Activated T-cell treated with anti-CD3 and anti-CD28 coated beads, Interleukin-2, amount 50 U/mL, for 24 hours (primary cell): ENCODE data around the gene CAPN1.
"Not testable (repeated sequence)": the region's sequence is repeated elsewhere in the genome, so short reads cannot be mapped to it uniquely, and the experiment has no call there.

Experiments used
- DNase-seq: peaks from one replicate; pipeline ENCODE4 v3.0.0-alpha.2; 2020
- H3K27ac Mint-ChIP-seq: 2 replicates; pipeline ENCODE4 v1.8.0; 2020; ENCODE audit warnings: mild to moderate bottlenecking, mixed read lengths
- H3K27me3 Mint-ChIP-seq: 2 replicates; pipeline ENCODE4 v1.8.0; 2020; ENCODE audit warnings: mixed read lengths
- H3K36me3 Mint-ChIP-seq: 2 replicates; pipeline ENCODE4 v1.8.0; 2020; ENCODE audit warnings: low read depth, mixed read lengths
- H3K4me1 Mint-ChIP-seq: 2 replicates; pipeline ENCODE4 v1.8.0; 2020; ENCODE audit warnings: low read depth, mixed read lengths
- H3K4me3 Mint-ChIP-seq: 2 replicates; pipeline ENCODE4 v1.8.0; 2020; ENCODE audit warnings: mild to moderate bottlenecking, moderate library complexity, mixed read lengths
- H3K9me3 Mint-ChIP-seq: 2 replicates; pipeline ENCODE4 v1.8.0; 2020; ENCODE audit warnings: mixed read lengths

CAPN1 gene

GRCh38 chr11:65236194-65237059 lies 54.7 kb downstream of the CAPN1 start:
- Mint-ChIP-seq H3K36me3 (no peaks in the 10 kb centered on the region), H3K4me3 (no peak overlapping the region), H3K27me3 (no peaks in the 10 kb centered on the region), H3K9me3 (no peaks in the 10 kb centered on the region), H3K4me1 (no peaks in the 10 kb centered on the region), H3K27ac (no peak overlapping the region)
- no peak for DNase-seq

- H3K4me1 Mint-ChIP-seq, H3K27ac Mint-ChIP-seq, H3K9me3 Mint-ChIP-seq: not testable (repeated sequence)
Measured at GRCh38 chr11:65238302-65238701, 56.6 kb downstream of the CAPN1 start.

GRCh38 chr11:65241134-65241533 lies 59.4 kb downstream of the CAPN1 start:
- no peak for DNase-seq
- Mint-ChIP-seq H3K4me1 (no peaks in the 10 kb centered on the region), H3K27ac (no peak overlapping the region), H3K4me3 (no peak overlapping the region), H3K9me3 (peaks cover 3% of the 10 kb centered on the region), H3K36me3 (no peaks in the 10 kb centered on the region), H3K27me3 (no peaks in the 10 kb centered on the region)

More at GRCh38 chr11:65238302-65238701, 56.6 kb downstream of the CAPN1 start:
- not testable (repeated sequence) for H3K36me3 Mint-ChIP-seq, H3K4me3 Mint-ChIP-seq, H3K27me3 Mint-ChIP-seq, DNase-seq

DNA sequence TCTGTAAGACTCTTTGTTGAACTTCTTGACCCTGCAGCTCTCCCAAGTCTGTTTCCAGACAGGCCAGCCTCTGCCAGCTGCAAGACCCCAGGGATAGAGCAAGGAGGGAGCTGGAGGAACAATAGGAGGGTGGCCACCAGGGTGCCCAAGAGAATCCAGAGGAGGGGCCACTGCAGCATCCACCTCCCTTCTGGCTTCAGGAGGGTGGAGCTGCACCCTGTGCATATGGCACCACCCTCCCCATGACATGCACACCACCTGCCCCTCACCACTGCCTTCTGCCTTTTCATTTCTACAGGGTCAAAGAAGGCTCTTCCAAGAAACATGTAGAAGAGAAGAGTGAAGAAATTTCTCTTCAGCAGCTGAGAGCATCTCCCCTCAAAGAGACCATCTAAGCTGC lies 60.0 kb downstream of the CAPN1 start:
- no peaks in the 10 kb centered on the region for H3K36me3 Mint-ChIP-seq
- DNase-seq, result no peak
- no peaks in the 10 kb centered on the region for H3K27me3 Mint-ChIP-seq
- H3K4me3 Mint-ChIP-seq, result no peak overlapping the region
- H3K4me1 Mint-ChIP-seq, result no peaks in the 10 kb centered on the region
- H3K9me3 Mint-ChIP-seq, result peaks cover 3% of the 10 kb centered on the region
- H3K27ac Mint-ChIP-seq, result no peak overlapping the region

GRCh38 chr11:65242389-65242788 lies 60.7 kb downstream of the CAPN1 start:
- Mint-ChIP-seq H3K9me3 (peaks cover 3% of the 10 kb centered on the region), H3K4me1 (no peaks in the 10 kb centered on the region), H3K36me3 (no peaks in the 10 kb centered on the region), H3K4me3 (no peak overlapping the region), H3K27me3 (no peaks in the 10 kb centered on the region), H3K27ac (no peak overlapping the region)
- DNase-seq, result no peak

GRCh38 chr11:65243797-65244196 lies 62.1 kb downstream of the CAPN1 start:
- Mint-ChIP-seq H3K27me3 (no peaks in the 10 kb centered on the region), H3K9me3 (peaks cover 3% of the 10 kb centered on the region), H3K36me3 (no peaks in the 10 kb centered on the region), H3K4me3 (no peak overlapping the region), H3K4me1 (no peaks in the 10 kb centered on the region), H3K27ac (no peak overlapping the region)
- no peak for DNase-seq

DNA sequence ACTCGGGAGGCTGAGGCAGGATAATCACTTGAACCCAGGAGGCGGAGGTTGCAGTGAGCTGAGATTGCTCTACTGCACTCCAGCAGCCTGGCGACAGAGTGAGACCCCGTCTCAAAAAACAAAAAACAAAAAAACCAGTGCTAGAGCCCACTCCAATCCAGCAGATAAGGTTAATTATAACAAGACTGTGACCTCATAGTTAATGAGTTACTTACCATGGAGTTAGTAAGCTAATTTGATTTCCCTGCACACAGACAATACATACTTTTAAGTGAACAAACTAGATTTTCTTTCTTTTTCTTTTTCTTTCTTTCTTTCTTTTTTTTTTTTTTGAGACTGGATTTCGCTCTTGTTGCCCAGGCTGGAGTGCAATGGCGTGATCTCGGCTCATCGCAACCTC lies 63.3 kb downstream of the CAPN1 start:
- H3K4me1 Mint-ChIP-seq, H3K27ac Mint-ChIP-seq, H3K4me3 Mint-ChIP-seq, DNase-seq, H3K9me3 Mint-ChIP-seq, H3K27me3 Mint-ChIP-seq, H3K36me3 Mint-ChIP-seq: not testable (repeated sequence)

DNA sequence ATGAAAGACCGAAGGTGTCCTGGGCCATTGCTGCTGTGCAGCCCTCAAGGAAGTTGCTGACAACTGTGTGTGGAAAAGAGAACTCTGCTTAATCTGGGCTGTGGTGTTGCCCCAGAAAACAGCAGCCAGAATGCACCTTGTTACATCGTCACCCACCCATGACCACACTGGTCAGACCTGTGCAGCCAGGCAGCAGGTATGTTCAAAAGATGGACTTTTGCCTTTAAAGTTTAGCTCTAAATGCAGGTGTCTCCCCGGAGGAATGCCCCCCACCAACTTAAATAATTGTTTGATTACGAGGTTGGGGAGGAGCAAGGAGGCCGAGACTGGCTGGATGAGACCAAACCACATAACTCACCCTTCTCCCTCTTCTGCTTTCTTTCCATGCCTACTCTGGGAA lies 64.8 kb downstream of the CAPN1 start:
- Mint-ChIP-seq H3K4me1 (no peaks in the 10 kb centered on the region), H3K36me3 (no peaks in the 10 kb centered on the region), H3K9me3 (peaks cover 3% of the 10 kb centered on the region), H3K4me3 (no peak overlapping the region), H3K27ac (no peak overlapping the region), H3K27me3 (no peaks in the 10 kb centered on the region)
- no peak for DNase-seq

DNA sequence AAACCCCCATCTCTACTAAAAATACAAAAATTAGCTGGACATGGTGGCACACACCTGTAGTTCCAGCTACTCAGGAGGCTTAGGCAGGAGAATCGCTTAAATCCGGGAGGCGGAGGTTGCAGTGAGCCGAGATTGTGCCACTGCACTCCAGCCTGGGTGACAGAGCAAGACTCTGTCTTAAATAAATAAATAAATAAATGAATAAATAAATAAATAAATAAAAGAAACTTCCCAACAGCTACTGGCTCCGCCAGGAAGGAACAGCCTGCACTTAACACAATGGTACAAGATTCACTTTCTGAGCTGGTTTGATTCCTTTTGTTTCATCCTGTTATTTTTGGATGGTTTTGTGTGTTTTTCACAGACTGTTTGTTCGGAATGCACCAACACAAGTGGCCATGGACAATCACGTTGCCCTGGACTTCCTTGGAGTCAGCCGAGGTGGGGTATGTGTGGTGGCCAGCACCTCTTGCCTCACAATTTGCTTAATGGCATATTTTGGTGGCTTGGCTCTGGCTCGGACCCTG lies 66.5 kb downstream of the CAPN1 start:
- H3K4me1 Mint-ChIP-seq, H3K27me3 Mint-ChIP-seq, DNase-seq, H3K4me3 Mint-ChIP-seq, H3K9me3 Mint-ChIP-seq, H3K36me3 Mint-ChIP-seq, H3K27ac Mint-ChIP-seq: not testable (repeated sequence)

GRCh38 chr11:65251476-65251875 lies 69.7 kb downstream of the CAPN1 start:
- Mint-ChIP-seq H3K9me3 (no peaks in the 10 kb centered on the region), H3K27ac (no peak overlapping the region), H3K36me3 (no peaks in the 10 kb centered on the region), H3K4me1 (peaks cover 2% of the 10 kb centered on the region), H3K4me3 (no peak overlapping the region), H3K27me3 (no peaks in the 10 kb centered on the region)
- no peak for DNase-seq

GRCh38 chr11:65254724-65255123 lies 73.0 kb downstream of the CAPN1 start:
- Mint-ChIP-seq H3K27ac (no peak overlapping the region), H3K36me3 (no peaks in the 10 kb centered on the region)

DNA sequence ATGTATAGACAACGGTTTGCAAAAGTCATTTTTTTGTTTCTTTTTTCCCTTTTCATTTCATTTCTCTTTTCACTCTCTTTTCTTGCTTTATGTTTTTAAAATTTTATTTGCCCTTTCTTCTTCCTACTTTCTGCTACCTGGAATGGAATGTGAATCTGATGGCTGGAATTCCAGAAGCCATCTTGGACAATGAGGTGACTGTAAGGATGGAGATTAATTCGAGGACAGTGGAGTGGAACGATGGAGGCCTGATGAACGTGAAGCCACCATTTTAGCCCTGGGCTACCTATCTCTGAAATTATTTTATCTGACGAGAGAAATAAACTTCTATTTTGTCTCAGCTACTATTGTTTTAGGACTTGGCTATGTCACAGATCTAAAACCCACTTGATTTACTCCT lies 77.3 kb downstream of the CAPN1 start:
- Mint-ChIP-seq H3K27me3 (no peaks in the 10 kb centered on the region), H3K4me1 (peaks cover 25% of the 10 kb centered on the region), H3K4me3 (no peak overlapping the region), H3K9me3 (no peaks in the 10 kb centered on the region), H3K27ac (no peak overlapping the region), H3K36me3 (peaks cover 23% of the 10 kb centered on the region)
- no peak for DNase-seq

More at GRCh38 chr11:65254724-65255123, 73.0 kb downstream of the CAPN1 start:
- Mint-ChIP-seq H3K27me3 (no peaks in the 10 kb centered on the region), H3K4me1 (peaks cover 5% of the 10 kb centered on the region), H3K4me3 (no peak overlapping the region), H3K9me3 (no peaks in the 10 kb centered on the region)
- DNase-seq, result no peak

- H3K27me3 Mint-ChIP-seq, result no peaks in the 10 kb centered on the region
- peaks cover 35% of the 10 kb centered on the region for H3K36me3 Mint-ChIP-seq
- H3K4me1 Mint-ChIP-seq, result peaks cover 34% of the 10 kb centered on the region
- H3K27ac Mint-ChIP-seq, result peak overlapping the region; percentile 63
- H3K4me3 Mint-ChIP-seq, result peak overlapping the region; percentile 96
- DNase-seq, result no peak
- no peaks in the 10 kb centered on the region for H3K9me3 Mint-ChIP-seq
Measured at GRCh38 chr11:65260302-65260701, 78.6 kb downstream of the CAPN1 start.

DNA sequence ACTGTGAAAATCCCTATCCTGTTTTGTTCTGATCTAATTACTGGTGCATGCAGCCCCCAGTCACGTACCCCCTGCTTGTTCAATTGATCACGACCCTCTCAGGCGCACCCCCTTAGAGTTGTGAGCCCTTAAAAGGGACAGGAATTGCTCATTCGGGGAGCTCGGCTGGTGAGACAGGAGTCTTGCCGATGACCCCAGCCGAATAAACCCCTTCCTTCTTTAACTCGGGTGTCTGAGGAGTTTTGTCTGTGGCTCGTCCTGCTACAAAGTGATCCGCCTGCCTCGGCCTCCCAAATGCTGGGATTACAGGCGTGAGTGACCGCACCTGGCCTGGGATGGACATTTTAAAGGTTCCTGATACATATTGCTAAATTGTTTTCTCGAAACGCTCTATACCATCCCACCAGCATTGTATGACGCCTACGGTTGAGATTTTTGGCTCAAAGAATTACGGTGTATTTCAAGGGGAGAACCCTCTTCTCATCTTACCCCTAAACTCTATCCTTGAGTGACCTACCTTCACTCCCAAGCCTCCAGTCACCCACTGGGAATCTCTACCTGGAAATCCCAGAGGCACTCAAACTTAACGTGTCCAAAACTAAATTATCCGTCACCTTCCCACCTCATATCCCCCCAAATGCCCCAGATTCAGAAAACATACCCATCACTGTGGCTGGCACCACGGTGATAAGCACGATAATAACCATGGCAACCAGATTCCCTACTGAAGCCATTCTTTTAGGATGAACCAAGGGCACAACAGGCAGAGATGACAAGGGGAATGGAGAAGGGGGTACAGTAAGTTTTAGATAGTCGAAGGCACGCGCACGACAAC lies 79.2 kb downstream of the CAPN1 start:
- Mint-ChIP-seq H3K4me1 (peaks cover 39% of the 10 kb centered on the region), H3K27me3 (no peaks in the 10 kb centered on the region), H3K36me3 (peaks cover 42% of the 10 kb centered on the region), H3K27ac (peak overlapping the region; percentile 98), H3K4me3 (peak overlapping the region; percentile 96), H3K9me3 (no peaks in the 10 kb centered on the region)
- no peak for DNase-seq
